Fibroblast of skin of left quadriceps (primary cell): Measurements from ENCODE around the gene MS4A2.
"Not testable (repeated sequence)": the region's sequence is repeated elsewhere in the genome, so short reads cannot be mapped to it uniquely, and the experiment has no call there.

Source experiments
- DNase-seq, 2 experiments: peaks; one replicate each; pipeline ENCODE4 v3.0.0-alpha.2; 2013; ENCODE audit warnings: low read depth in 2 of 2

The MS4A2 gene

DNA sequence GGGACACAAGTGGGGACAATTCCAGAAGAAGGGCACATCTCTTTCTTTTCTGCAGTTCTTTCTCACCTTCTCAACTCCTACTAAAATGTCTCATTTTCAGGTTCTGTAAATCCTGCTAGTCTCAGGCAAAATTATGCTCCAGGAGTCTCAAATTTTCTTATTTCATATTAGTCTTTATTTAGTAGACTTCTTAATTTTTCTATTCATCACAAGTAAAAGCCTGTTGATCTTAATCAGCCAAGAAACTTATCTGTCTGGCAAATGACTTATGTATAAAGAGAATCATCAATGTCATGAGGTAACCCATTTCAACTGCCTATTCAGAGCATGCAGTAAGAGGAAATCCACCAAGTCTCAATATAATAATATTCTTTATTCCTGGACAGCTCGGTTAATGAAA is at the start of gene MS4A2:
TSS of gene MS4A2 (plus strand) at position 301 of the 400 bp plus-strand sequence. CDS start 102 bp downstream, outside the sequence.
- no peak for DNase-seq

- no peak for DNase-seq
These were observed 48.4 kb upstream of the MS4A2 start, which contains the start of gene OOSP2 for GRCh38 chr11:60040109-60040508. OOSP2 (plus strand) TSS chr11:60040409; CDS start chr11:60040460, 51 bp downstream.

GRCh38 chr11:60050422-60050821 is 38.0 kb upstream of the MS4A2 start:
- DNase-seq = not testable (repeated sequence)

GRCh38 chr11:60050839-60051238 is 37.6 kb upstream of the MS4A2 start:
- DNase-seq = not testable (repeated sequence)

DNA sequence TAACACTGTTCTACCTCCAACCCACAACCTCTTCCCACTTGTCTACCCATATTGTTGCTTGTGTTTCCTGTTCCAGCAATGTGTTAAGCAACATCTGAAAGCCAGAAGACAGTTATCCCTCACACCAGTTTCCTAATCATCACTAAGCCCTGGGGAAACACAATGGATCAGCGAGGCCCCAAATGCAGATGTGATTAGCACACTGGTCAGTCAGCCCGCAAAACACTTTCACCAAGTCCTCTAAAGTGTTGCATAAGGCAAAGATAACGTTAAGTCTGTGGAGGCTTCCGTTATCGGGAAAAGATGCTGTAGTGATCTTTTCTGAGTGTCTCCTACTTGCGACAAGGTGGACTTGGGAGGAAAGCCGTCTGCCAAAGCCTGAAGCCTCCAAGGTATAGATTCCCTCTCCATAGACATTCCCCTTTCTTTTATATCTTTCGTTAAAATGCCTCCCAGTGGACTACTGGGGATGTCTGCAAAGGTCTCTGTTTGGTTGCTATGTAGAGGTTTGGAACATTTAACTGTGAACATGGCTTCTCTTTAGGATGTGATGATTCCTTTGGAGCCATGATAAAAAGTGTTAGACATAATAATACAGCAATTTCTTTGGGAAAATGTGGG is 32.0 kb upstream of the MS4A2 start, which contains the start of gene MS4A3:
TSS of gene MS4A3 (plus strand) at position 317 of the 621 bp plus-strand sequence. CDS start 4,496 bp downstream, outside the sequence.
- DNase-seq = no peak

DNA sequence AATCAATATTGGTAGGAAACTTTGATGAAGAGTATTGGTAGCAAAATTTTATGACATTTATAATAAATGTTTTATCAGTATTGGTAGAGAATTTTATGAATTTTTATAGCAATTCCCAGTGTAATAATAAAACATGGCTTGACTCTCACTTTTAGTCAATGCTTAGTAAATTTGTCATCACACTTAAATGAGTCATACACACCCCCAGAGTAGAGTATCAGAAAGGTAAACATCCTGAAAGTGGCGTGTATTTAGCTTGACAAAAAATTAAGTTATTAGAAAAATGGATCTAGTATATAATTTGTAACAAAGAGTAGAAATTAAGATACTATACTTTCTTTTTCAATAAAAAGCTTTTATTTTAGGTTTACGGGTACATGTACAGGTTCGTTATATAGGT is 29.4 kb upstream of the MS4A2 start:
- DNase-seq = no peak

DNA sequence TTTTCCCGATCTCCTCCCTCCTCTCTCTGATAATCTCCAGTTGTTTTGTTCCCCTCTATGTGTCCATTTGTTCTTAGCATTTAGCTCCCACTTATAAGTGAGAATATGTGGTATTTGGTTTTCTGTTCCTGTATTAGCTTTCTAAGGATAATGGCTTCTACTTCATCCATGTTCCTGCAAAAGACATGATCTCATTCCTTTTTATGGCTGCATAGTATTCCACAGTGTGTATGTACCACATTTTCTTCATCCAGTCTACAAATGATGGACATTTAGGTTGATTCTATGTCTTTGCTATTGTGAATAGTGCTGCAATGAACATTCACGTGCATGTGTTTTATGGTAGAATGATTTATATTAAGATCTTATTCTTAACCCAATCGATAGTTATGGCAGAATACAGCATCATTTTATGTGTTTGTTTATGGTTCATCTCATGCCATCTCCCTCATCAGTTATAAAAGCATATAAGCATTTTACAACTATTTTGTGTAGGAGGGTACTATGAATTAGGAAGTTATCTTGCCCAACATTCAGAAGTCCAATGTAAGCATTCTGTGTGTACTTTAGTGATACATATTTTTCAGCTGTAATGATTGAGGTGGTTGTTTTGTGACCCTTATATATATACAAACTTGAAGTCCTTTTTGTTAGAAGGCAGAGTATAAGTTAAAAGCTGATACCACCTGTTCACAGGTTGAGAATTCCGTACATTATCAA is 28.8 kb upstream of the MS4A2 start:
- DNase-seq = no peak

- DNase-seq = no peak
These were observed 24.4 kb upstream of the MS4A2 start for GRCh38 chr11:60064111-60064510.

DNA sequence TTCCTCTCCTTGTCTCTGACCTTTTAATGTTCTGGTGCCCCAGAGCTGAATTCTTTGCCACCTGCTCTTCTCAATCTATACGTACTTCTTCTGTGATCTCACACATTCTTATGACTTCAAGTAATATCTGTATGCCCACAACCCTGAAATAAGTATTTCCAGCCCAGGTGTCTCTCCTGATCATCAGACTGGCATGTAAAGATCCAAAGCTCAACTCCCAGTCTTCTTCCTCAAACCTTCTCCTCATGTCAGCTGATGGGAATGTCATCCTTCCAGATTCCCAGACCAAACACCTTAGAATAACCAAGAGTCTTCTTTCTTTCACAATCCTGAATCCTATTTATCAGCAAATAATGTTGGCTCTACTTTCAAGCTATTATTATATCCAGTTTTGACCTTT is 22.7 kb upstream of the MS4A2 start:
- no peak for DNase-seq

DNA sequence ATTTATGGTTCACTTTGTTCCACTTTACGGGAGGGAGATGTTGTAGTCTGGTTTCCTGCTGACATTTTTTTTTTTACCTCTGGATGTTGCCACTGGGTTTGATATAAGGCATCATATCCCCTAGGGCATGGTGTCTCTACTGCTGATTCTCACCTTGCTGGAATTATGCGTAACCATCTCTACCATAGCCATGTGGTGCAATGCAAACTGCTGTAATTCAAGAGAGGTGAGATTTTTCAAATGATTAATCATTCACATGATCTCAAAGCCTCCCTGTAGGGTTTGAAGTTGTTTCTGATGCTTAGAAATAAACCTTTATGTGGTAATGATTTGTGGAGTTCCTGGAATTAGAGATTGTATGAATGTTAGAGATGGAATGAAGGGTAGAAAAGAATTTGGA is 19.0 kb upstream of the MS4A2 start:
- DNase-seq = no peak

DNA sequence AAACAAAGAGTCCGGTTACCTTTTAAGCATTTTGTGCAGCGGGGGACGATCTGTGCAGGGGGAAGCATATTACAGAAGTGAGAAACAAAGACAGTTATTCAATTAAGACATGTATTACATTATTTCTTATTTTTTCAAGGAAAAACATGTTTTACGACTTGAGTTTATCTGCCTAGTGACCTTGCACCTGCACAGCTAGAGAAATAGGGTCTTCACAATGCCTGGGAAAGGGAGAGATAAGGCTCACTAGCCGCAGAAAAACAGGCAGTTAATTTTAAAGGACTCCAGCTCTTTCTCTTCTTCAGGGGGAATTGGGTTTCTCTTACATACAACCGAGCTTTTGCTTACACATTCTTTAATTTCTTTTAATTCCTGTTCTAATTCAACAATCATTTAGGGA is 16.8 kb upstream of the MS4A2 start:
- DNase-seq = not testable (repeated sequence)

- DNase-seq = no peak
These were observed 11.1 kb upstream of the MS4A2 start for GRCh38 chr11:60077216-60077817.

DNA sequence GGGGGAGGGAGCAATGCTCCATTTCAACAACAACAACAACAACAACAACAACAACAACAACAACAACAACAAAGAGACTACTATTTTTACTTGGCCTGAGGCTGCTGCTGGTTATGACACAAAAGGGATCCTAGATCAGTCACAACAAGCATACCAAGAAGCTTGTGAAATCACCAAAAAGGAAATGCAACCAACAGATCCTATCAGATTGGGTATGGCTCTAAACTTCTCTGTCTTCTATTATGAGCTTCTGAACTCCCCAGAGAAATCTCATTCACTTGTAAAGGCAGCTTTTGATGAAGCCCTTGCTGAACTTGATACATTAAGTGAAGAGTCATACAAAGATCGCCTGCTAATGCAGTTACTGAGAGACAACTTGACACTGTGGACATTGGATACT is 10.5 kb upstream of the MS4A2 start:
- DNase-seq = no peak

- no peak for DNase-seq
These were observed 9.7 kb upstream of the MS4A2 start for GRCh38 chr11:60078745-60079144.

DNA sequence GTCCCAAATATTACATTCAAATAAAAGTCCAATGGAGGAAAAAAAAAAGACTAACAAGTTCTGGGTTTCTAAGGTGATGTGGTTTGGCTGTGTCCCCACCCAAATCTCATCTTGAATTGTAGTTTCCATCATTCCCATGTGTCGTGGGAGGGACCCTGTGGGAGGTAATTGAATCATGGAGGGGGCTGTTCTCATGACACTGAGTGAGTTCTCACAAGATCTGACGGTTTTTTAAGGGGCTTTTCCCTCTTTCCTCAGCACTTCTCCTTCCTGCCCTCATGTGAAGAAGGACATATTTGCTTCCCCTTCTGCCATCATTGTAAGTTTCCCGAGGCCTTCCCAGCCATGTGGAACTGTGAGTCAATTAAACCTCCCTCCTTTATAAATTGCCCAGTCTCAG is 7.9 kb upstream of the MS4A2 start:
- no peak for DNase-seq

DNA sequence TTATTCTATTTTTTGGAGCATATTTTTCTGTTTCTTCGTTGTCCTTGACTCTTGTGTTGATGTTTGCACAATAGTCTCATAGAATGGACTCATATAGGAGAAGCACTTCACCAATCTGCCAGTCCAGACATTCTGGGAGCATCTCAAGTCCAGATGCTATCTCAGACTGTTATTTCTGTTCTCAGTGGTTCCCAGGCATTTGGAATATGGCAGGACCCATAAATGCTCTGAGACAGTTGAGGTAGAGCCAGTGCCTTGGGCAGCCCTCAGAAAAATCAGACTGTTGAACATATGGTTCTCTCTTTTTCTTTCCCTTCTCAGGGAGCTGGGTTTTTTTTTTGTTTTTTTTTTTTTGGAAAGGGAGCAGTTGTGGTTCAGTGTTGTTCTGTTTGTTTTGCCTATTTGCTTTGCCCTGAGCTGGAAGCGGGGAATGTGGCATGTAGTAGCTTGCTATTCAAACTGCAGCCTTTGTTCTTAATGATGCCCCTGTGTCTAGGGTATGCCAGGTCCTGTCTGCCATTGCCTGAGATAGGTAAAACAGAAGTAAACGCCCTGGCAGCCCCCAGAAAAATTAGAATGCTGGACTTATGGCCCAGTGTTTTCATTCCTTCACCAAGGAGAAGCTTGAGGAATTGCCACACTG is 3.7 kb upstream of the MS4A2 start:
- no peak for DNase-seq

DNA sequence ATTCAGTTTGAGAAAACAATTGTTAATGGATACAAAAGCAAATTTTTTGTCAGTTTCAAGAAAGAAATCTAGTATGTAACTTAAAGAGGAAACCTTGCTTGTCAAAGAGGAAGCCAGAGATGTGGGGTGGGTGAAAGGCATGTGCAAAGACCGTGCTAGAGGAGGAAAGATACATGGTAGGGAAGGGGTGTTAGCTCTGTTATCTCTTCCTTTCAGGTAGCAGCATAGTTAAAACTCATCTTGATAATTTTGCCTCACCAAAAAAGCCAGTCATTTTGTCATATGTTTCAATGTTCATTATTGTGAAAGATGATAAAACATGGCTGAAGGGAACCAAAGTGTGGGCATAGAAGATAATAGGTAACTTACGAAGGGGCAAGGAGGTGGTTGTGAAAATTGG is 2.6 kb upstream of the MS4A2 start:
- DNase-seq = no peak

GRCh38 chr11:60087239-60087638 is 1.2 kb upstream of the MS4A2 start:
- no peak for DNase-seq

DNA sequence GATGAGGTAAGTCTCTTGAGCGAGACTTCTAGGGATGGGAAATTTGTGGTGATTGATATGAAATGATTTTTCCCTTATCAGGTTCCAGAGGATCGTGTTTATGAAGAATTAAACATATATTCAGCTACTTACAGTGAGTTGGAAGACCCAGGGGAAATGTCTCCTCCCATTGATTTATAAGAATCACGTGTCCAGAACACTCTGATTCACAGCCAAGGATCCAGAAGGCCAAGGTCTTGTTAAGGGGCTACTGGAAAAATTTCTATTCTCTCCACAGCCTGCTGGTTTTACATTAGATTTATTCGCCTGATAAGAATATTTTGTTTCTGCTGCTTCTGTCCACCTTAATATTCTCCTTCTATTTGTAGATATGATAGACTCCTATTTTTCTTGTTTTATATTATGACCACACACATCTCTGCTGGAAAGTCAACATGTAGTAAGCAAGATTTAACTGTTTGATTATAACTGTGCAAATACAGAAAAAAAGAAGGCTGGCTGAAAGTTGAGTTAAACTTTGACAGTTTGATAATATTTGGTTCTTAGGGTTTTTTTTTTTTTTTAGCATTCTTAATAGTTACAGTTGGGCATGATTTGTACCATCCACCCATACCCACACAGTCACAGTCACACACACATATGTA is 7.1 kb downstream of the MS4A2 start:
- no peak for DNase-seq

DNA sequence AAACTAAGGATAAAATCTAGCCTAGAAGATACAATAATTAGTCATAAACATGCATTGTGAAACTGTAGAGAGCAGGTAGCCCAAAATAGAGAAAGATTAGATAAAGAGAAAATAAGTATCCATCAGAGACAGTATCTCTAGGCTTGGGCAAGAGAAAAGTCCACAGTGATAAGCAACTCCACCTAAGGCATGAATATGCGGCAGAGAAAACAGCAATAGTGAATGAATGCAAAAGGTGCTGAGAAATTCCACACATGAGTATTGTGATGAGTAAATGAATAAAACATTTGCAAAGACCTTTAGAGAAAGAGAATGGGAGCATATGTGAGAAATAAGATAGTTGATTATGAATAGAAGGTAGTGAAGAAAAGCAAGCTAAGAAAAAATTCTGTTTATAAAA is 8.7 kb downstream of the MS4A2 start:
- no peak for DNase-seq

DNA sequence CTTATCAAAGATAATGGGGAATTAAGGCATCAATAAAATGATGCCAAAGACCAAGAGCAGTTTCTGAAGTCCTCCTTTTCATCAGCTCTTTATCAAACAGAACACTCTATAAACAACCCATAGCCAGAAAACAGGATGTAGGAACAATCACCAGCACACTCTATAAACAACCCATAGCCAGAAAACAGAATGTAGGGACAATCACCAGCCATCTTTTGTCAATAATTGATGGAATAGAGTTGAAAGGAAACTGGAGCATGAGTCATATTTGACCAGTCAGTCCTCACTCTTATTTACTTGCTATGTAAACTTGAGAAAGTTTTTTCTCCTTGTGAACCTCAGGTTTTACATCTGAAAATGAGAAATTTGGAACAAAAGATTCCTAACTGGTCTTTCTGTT is 10.0 kb downstream of the MS4A2 start:
- no peak for DNase-seq

GRCh38 chr11:60100516-60100915 is 12.1 kb downstream of the MS4A2 start:
- DNase-seq = no peak
